GM19043 (cell line): ENCODE data around the gene SLC25A5.
"Not testable (repeated sequence)": the region's sequence is repeated elsewhere in the genome, so short reads cannot be mapped to it uniquely, and the experiment has no call there.

Experiments used
- ATAC-seq: cut with Tn5 transposase; IDR thresholded peaks from one replicate; pipeline ENCODE4 v1.9.1; 2021; ENCODE audit warnings: low read depth; ENCODE audit not compliant: unreplicated experiment

Gene SLC25A5

DNA sequence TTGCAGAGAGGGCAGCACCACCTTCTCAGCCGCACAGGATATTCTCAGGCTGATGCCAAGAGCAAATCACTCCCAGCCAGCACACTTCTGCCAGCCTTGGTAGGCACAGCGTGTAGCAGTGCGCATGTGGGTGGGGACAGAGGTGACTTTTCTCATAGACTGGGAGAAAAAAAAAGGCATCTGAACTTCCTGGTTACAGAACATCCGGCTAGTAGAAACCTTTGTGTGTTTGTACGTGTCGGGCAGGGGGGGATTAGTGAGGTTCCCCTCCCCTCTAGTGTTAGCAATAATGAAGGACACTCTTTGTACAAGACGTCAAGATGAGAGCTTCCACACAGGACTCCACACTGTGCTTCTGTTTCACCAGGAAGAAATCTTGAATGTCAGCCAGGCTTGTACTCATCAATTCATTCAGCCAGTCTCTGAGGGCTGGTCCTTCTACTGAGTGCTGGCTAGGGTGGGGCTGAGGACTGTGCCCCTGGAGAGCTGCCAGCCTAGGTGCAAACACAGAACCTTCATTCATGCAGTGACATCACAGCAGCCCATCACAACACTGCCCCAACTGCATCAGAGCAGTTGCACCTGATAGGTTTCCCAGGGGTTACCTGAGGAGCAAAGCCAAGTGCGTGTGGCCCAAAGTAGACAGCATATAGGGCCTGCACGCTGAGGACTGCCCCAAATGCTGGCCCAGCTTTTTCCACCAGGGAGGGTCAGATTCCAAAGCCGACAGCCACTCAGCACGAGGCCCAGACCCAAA lies 34.7 kb downstream of the SLC25A5 start:
- no peak for ATAC-seq

DNA sequence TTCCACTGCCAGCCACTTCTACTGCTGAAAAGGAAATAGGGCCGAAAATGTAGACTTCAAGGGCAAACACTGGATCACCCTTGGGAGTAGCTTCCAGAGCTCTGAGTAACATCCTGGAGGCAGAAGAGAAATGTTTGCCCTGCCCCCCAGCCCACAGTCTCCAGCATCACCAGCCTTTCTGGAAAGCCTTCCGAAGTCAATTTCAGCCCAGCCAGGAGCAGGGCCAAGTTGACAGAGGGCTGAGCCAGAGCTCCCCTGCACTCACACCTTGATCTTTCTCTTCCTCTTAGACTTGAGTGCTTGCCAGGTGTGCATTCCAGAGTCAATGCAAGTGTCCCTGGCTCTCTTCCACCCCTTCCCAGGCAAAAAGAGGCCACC lies 35.2 kb downstream of the SLC25A5 start:
- ATAC-seq = no peak

DNA sequence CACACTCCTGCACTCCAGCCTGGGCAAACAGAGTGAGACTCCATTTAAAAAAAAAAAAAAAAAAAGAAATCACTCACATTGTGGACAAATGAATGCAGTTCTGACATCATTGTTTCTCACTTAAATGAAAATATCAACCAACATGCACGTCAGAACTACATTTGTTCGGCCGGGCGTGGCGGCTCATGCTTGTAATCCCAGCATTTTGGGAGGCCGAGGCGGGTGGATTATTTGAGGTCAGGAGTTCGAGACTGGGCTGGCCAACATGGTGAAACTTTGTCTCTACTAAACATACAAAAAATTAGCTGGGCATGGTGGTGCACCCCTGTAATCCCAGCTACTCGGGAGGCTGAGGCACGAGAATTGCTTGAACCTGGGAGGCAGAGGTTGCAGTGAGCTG lies 36.9 kb downstream of the SLC25A5 start:
- not testable (repeated sequence) for ATAC-seq

DNA sequence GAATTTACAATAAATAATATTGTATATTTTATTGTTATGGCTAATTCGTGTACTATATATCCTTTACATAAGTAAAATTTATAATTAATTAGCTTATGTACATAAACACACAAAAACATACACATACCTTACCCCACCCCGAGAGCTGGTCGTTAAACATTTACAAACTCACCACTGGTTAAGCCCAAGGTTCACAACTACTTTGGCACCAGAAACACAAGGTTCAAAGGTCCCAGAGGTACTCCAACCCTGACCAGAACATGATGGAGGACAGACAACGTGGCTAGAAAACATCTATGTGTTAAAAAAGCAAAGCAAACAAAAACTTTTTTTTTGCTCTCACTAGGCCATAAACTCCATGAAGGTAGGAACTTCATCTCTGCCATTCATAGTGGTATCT lies 37.7 kb downstream of the SLC25A5 start:
- ATAC-seq = no peak

DNA sequence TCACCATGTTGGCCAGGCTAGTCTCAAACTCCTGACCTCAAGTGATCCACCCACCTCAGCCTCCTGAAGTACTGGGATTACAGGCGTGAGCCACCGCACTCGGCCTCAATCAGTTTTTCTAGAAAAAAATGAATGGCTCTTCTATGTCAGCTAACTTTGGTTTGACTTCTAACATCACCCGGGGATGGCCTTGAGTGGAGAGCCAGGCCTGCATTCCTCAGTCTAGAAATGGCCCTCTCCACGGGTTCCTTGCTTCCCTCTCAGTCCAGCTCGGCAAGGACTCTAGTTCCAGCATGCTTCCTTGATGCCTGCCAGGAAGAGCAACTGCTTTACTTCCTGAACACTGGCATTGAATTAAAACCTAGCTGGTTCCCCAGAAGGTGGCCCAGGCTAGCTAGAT lies 39.0 kb downstream of the SLC25A5 start:
- no peak for ATAC-seq

DNA sequence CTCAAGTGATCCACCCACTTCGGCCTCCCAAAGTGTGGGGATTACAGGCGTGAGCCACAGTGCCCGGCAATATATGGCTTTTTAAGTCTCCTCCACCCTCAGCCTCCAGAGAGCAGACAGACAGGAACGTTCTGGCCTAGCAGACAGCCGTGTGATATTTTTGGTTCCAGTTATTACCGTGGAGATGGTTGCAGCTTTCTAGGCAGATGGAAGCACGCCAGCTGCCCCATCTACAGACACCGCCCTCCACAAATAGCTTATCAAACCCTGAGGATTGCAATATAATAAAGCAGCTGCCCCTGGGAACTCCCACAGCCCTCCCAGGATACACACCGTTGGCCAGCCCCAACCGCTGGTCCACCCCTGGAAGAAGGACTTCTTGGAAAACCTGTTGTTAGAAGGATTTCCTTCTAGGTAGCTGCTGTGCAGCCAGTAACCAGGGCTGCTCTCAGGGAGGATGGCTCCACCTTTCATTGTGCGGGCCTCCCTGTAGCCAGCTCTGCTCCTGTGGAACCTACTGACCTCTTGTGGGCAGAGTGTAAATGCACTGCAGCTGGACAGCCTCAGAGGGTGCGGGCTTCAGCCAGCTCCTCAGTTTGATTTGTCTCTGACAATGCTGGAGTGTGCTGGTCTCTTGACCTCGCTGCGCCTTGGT lies 44.0 kb downstream of the SLC25A5 start:
- ATAC-seq = no peak

DNA sequence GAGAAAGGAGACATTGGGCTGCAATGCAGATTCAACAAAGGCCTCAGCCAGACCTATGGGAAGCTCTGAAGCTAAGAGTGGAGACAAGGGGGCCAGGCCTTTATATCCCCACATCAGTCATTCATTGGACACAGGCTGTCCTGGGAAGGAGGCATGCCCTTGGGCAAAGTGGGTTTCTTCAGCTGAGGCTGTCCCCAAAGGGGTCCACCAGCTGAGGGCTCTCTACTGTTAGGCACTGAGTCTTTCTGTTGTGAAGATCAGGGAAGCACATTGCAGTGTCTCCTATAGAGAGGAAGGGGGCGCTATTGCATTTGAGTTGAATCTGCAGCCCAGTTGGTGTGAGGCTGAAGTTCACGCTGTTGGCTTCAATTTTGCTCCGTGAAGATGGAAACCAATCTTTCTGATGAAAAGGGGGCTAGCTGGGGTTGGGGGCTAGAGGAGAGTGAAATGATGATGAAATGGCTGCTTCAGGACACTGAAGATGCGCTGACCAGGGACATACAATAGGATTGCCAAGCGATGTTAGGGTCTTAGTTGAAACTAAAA lies 48.0 kb downstream of the SLC25A5 start:
- peak; percentile 83 for ATAC-seq

DNA sequence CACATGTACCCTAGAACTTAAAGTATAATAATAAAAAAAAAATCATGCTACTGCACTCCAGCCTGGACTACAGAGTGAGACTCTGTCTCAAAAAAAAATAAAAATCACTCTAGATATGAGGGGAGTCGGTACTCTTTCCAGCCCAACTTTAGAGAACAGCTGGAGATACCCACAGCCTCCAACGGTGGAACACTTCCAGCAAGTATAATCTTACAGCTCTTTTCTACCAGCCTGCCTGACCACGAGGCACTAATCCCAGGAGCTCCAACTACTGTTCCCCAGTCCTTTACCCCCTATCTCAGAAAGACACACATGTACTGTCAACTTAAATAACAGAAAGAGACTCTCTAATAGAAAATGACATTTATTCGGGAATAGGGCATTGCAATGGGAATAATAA lies 50.1 kb downstream of the SLC25A5 start:
- ATAC-seq = no peak
